ENCODE data around the gene SLC39A9.

GRCh38 chr14:69430306-69430939, 31.9 kb downstream of the SLC39A9 start:
- TF ChIP-seq, protein P1, sequence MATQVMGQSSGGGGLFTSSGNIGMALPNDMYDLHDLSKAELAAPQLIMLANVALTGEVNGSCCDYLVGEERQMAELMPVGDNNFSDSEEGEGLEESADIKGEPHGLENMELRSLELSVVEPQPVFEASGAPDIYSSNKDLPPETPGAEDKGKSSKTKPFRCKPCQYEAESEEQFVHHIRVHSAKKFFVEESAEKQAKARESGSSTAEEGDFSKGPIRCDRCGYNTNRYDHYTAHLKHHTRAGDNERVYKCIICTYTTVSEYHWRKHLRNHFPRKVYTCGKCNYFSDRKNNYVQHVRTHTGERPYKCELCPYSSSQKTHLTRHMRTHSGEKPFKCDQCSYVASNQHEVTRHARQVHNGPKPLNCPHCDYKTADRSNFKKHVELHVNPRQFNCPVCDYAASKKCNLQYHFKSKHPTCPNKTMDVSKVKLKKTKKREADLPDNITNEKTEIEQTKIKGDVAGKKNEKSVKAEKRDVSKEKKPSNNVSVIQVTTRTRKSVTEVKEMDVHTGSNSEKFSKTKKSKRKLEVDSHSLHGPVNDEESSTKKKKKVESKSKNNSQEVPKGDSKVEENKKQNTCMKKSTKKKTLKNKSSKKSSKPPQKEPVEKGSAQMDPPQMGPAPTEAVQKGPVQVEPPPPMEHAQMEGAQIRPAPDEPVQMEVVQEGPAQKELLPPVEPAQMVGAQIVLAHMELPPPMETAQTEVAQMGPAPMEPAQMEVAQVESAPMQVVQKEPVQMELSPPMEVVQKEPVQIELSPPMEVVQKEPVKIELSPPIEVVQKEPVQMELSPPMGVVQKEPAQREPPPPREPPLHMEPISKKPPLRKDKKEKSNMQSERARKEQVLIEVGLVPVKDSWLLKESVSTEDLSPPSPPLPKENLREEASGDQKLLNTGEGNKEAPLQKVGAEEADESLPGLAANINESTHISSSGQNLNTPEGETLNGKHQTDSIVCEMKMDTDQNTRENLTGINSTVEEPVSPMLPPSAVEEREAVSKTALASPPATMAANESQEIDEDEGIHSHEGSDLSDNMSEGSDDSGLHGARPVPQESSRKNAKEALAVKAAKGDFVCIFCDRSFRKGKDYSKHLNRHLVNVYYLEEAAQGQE (IDR thresholded peaks at IDR 0.05; ENCODE audit: borderline replicate concordance), result no peak
- TF ChIP-seq RAD21 (conservative IDR thresholded peaks at IDR 0.05) (no peak), POLR2AphosphoS5 (IDR thresholded peaks at IDR 0.05) (no peak)
- TF ChIP-seq, protein P2, sequence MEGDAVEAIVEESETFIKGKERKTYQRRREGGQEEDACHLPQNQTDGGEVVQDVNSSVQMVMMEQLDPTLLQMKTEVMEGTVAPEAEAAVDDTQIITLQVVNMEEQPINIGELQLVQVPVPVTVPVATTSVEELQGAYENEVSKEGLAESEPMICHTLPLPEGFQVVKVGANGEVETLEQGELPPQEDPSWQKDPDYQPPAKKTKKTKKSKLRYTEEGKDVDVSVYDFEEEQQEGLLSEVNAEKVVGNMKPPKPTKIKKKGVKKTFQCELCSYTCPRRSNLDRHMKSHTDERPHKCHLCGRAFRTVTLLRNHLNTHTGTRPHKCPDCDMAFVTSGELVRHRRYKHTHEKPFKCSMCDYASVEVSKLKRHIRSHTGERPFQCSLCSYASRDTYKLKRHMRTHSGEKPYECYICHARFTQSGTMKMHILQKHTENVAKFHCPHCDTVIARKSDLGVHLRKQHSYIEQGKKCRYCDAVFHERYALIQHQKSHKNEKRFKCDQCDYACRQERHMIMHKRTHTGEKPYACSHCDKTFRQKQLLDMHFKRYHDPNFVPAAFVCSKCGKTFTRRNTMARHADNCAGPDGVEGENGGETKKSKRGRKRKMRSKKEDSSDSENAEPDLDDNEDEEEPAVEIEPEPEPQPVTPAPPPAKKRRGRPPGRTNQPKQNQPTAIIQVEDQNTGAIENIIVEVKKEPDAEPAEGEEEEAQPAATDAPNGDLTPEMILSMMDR (IDR thresholded peaks at IDR 0.05; ENCODE audit: poor library complexity, severe bottlenecking), result no peak
